HUES64 (cell line): ENCODE measurements around the gene BSN.
"Not testable (repeated sequence)": the region's sequence is repeated elsewhere in the genome, so short reads cannot be mapped to it uniquely, and the experiment has no call there.

Source experiments
- H3K27ac ChIP-seq: 2 replicates; pipeline ENCODE4 v1.7.0; 2013; ENCODE audit warnings: low read depth, low read length, inconsistent platforms
- H3K27me3 ChIP-seq: 2 replicates; pipeline ENCODE4 v1.6.1; 2013; ENCODE audit warnings: mild to moderate bottlenecking, low read length; ENCODE audit not compliant: insufficient read depth
- H3K36me3 ChIP-seq: 2 replicates; pipeline ENCODE4 v1.6.1; 2013; ENCODE audit warnings: mild to moderate bottlenecking, low read length; ENCODE audit not compliant: insufficient read depth
- H3K4me1 ChIP-seq: 2 replicates; pipeline ENCODE4 v1.6.1; 2013; ENCODE audit warnings: mild to moderate bottlenecking, low read length, moderate library complexity; ENCODE audit not compliant: insufficient read depth
- H3K4me3 ChIP-seq: 2 replicates; pipeline ENCODE4 v1.5.1; 2013; ENCODE audit warnings: mild to moderate bottlenecking, low read length, moderate library complexity
- H3K9ac ChIP-seq: 2 replicates; pipeline ENCODE4 v1.6.1; 2013; ENCODE audit warnings: mild to moderate bottlenecking, low read depth, low read length
- H3K9me3 ChIP-seq: 2 replicates; pipeline ENCODE4 v1.6.1; 2013; ENCODE audit warnings: low read depth, low read length; ENCODE audit not compliant: insufficient read depth
- WGBS: fragments of 150-250, 120-280 bp; methylation state at CpG from one replicate; pipeline ENCODE4 v1.1.7; 2013; ENCODE audit warnings: missing lambda C conversion rate; 5-methylcytosine and 5-hydroxymethylcytosine counted together

Gene BSN

GRCh38 chr3:49689046-49689907 is 135.0 kb downstream of the BSN start, which contains the start of the genes MST1 and RNF123:
Gene MST1 (minus strand): TSS chr3:49689474. CDS start chr3:49688691, 783 bp downstream.
Gene RNF123 (plus strand): TSS chr3:49689557. CDS start chr3:49691166, 1,609 bp downstream.
- Histone ChIP-seq H3K4me3 (peak within 1 kb of the TSS; percentile 82), H3K9me3 (no peaks in the 10 kb centered on the region), H3K4me1 (peaks cover 4% of the 10 kb centered on the region; the same call in 1 of the 2 replicates), H3K9ac (peak within 1 kb of the TSS; percentile 84), H3K36me3 (peaks cover 4% of the 10 kb centered on the region; the same call in 1 of the 2 replicates), H3K27me3 (no peaks in the 10 kb centered on the region), H3K27ac (peak within 1 kb of the TSS; percentile 72; the same call in 1 of the 2 replicates)
- WGBS, result 4% methylated on average over 63 of the region's 66 CpGs

- Histone ChIP-seq H3K27ac (peak overlapping the region; percentile 72; the same call in 1 of the 2 replicates), H3K9ac (peak overlapping the region; percentile 84), H3K4me3 (peak overlapping the region; percentile 82)
- H3K36me3 ChIP-seq, H3K4me1 ChIP-seq, H3K27me3 ChIP-seq, H3K9me3 ChIP-seq: not testable (repeated sequence)
- 19% methylated on average over 16 of the region's 16 CpGs for WGBS
Measured at GRCh38 chr3:49689908-49690624, 135.8 kb downstream of the BSN start.

- H3K9ac ChIP-seq, H3K27me3 ChIP-seq, H3K4me3 ChIP-seq, H3K9me3 ChIP-seq, H3K4me1 ChIP-seq, H3K36me3 ChIP-seq, H3K27ac ChIP-seq: not testable (repeated sequence)
- WGBS, result 92% methylated on average over 3 of the region's 3 CpGs
Measured at GRCh38 chr3:49690856-49691255, 136.6 kb downstream of the BSN start.

GRCh38 chr3:49691481-49691880 is 137.2 kb downstream of the BSN start:
- not testable (repeated sequence) for H3K4me3 ChIP-seq, H3K27ac ChIP-seq, H3K4me1 ChIP-seq, H3K36me3 ChIP-seq, H3K27me3 ChIP-seq, H3K9ac ChIP-seq, H3K9me3 ChIP-seq
- WGBS, result 95% methylated on average over 3 of the region's 3 CpGs

- not testable (repeated sequence) for H3K9ac ChIP-seq, H3K27me3 ChIP-seq, H3K4me3 ChIP-seq, H3K9me3 ChIP-seq, H3K4me1 ChIP-seq, H3K27ac ChIP-seq, H3K36me3 ChIP-seq
- 78% methylated on average over 6 of the region's 6 CpGs for WGBS
Measured at GRCh38 chr3:49694409-49695070, 140.3 kb downstream of the BSN start.

- H3K27me3 ChIP-seq, H3K27ac ChIP-seq, H3K4me1 ChIP-seq, H3K36me3 ChIP-seq, H3K4me3 ChIP-seq, H3K9ac ChIP-seq, H3K9me3 ChIP-seq: not testable (repeated sequence)
- WGBS, result 96% methylated on average over 3 of the region's 4 CpGs
Measured at GRCh38 chr3:49695350-49696015, 141.2 kb downstream of the BSN start.

- Histone ChIP-seq H3K9me3 (no peaks in the 10 kb centered on the region), H3K4me3 (no peak overlapping the region), H3K36me3 (peaks cover 11% of the 10 kb centered on the region), H3K27me3 (no peaks in the 10 kb centered on the region), H3K9ac (no peak overlapping the region), H3K27ac (no peak overlapping the region), H3K4me1 (no peaks in the 10 kb centered on the region)
- WGBS, result 94% methylated on average over 14 of the region's 16 CpGs
Measured at GRCh38 chr3:49699281-49699979, 145.2 kb downstream of the BSN start.

- Histone ChIP-seq H3K27me3 (no peaks in the 10 kb centered on the region), H3K4me3 (no peak overlapping the region), H3K9me3 (no peaks in the 10 kb centered on the region), H3K4me1 (no peaks in the 10 kb centered on the region), H3K9ac (no peak overlapping the region), H3K36me3 (peaks cover 13% of the 10 kb centered on the region), H3K27ac (no peak overlapping the region)
- 93% methylated on average over 8 of the region's 8 CpGs for WGBS
Measured at GRCh38 chr3:49700014-49700413, 145.7 kb downstream of the BSN start.

- H3K27me3 ChIP-seq, result no peaks in the 10 kb centered on the region
- peaks cover 13% of the 10 kb centered on the region for H3K36me3 ChIP-seq
- no peak overlapping the region for H3K27ac ChIP-seq
- no peak overlapping the region for H3K9ac ChIP-seq
- no peaks in the 10 kb centered on the region for H3K4me1 ChIP-seq
- 83% methylated on average over 13 of the region's 13 CpGs for WGBS
- H3K4me3 ChIP-seq, result no peak overlapping the region
- no peaks in the 10 kb centered on the region for H3K9me3 ChIP-seq
Measured at GRCh38 chr3:49700453-49701128, 146.3 kb downstream of the BSN start.
